Limb (tissue), 2 donors: ENCODE data around the gene METAP1.
A peak's percentile ranks its signal among the peaks of the same experiment; 100 is the strongest.
"Not testable (repeated sequence)": the region's sequence is repeated elsewhere in the genome, so short reads cannot be mapped to it uniquely, and the experiment has no call there.

ENCODE experiments used
- DNase-seq, 2 donors: peaks; one replicate each; pipeline ENCODE4 v3.0.0-alpha.2; 2016; ENCODE audit errors: extremely low spot score in 2 of 2

METAP1 gene

GRCh38 chr4:99054428-99054994 lies 59.0 kb downstream of the METAP1 start:
- no peak for DNase-seq

- no peak for DNase-seq
These were observed 62.7 kb downstream of the METAP1 start for GRCh38 chr4:99058228-99058627.

GRCh38 chr4:99059550-99059949 lies 64.0 kb downstream of the METAP1 start:
- no peak for DNase-seq

- DNase-seq, result no peak
These were observed 65.7 kb downstream of the METAP1 start for GRCh38 chr4:99061048-99061700.

- DNase-seq, result no peak
These were observed 66.6 kb downstream of the METAP1 start for GRCh38 chr4:99062120-99062519.

GRCh38 chr4:99065521-99065920 lies 70.0 kb downstream of the METAP1 start:
- not testable (repeated sequence) for DNase-seq

- no peak for DNase-seq
These were observed 72.1 kb downstream of the METAP1 start for GRCh38 chr4:99067617-99068016.

- no peak for DNase-seq
These were observed 75.6 kb downstream of the METAP1 start for GRCh38 chr4:99071159-99071558.

- DNase-seq, result no peak
These were observed 79.3 kb downstream of the METAP1 start for GRCh38 chr4:99074816-99075215.

GRCh38 chr4:99076292-99076976 lies 80.9 kb downstream of the METAP1 start:
- DNase-seq, result no peak

GRCh38 chr4:99077177-99077576 lies 81.7 kb downstream of the METAP1 start:
- no peak for DNase-seq

GRCh38 chr4:99078336-99078735 lies 82.8 kb downstream of the METAP1 start:
- no peak for DNase-seq

- no peak for DNase-seq
These were observed 83.6 kb downstream of the METAP1 start for GRCh38 chr4:99078931-99079624.

GRCh38 chr4:99079625-99080295 lies 84.2 kb downstream of the METAP1 start:
- DNase-seq, result no peak

GRCh38 chr4:99080869-99081268 lies 85.3 kb downstream of the METAP1 start:
- DNase-seq, result not testable (repeated sequence)

GRCh38 chr4:99082192-99082591 lies 86.7 kb downstream of the METAP1 start:
- DNase-seq, result no peak

GRCh38 chr4:99084595-99084994 lies 89.1 kb downstream of the METAP1 start:
- no peak for DNase-seq

GRCh38 chr4:99088023-99088449 lies 92.5 kb downstream of the METAP1 start:
- peak; percentile 29 to 53 for DNase-seq

- peak; percentile 93 to 94 for DNase-seq
These were observed 93.2 kb downstream of the METAP1 start, which contains the start of gene ADH5 for GRCh38 chr4:99088481-99089365. ADH5 (minus strand) TSS chr4:99088788; CDS start chr4:99088700, 88 bp downstream.

- peak in 1 of 2 donors; percentile 68 for DNase-seq
These were observed 95.1 kb downstream of the METAP1 start for GRCh38 chr4:99090481-99091215.
